Vagina (tissue), 2 donors: ENCODE data around the gene TMEM8B.

Source experiments
- CTCF ChIP-seq, 3 experiments: fragments of 450-650 bp in 2 of 3; fragments of 200-600 bp in 1 of 3; sonication (generic) in 1 of 3; IDR thresholded peaks; one replicate each; pipeline ENCODE4 v1.5.1; 2017 to 2019; ENCODE audit warnings: antibody characterized with exemption in 3 of 3, mild to moderate bottlenecking in 2 of 3, moderate library complexity in 2 of 3
- POLR2A ChIP-seq, 2 donors: fragments of 450-650 bp; IDR thresholded peaks; one replicate each; pipeline ENCODE4 v1.6.1; 2017; ENCODE audit warnings: antibody characterized with exemption in 2 of 2, mild to moderate bottlenecking in 2 of 2, moderate library complexity in 2 of 2

- TF ChIP-seq CTCF (IDR thresholded peaks at IDR 0.05) (no peak), POLR2A (IDR thresholded peaks at IDR 0.05) (no peak)
Observed at GRCh38 chr9:35829764-35830096, 702 bp downstream of the TMEM8B start.
